Calu3 (cell line): Measurements from ENCODE around the gene ATOH8. TPM values are rescaled to one million over a fixed set of nuclear protein-coding genes. Genes with fewer than 3 reads are reported as not detected.

Experiments used
- BruUV-seq: library from RNA; stranded (reverse); fragments of 400-500 nt; replicated peaks from 2 replicates; lab custom pipeline; 2021; lab: Mats Ljungman, UMichigan
- CTCF ChIA-PET: fragments of 300-600 bp; sonication (Branson Sonifier 250); formaldehyde crosslinking; loops from one replicate; lab custom pipeline; 2022; ENCODE audit warnings: antibody characterized with exemption; lab: Charles Lee
- DNase-seq: peaks from one replicate; pipeline ENCODE4 v3.0.0; 2022
- H3K27ac Mint-ChIP-seq: one replicate; pipeline ENCODE4 v1.8.0; 2022; ENCODE audit warnings: mixed read lengths; ENCODE audit not compliant: unreplicated experiment
- H3K27me3 Mint-ChIP-seq: one replicate; pipeline ENCODE4 v1.8.0; 2022; ENCODE audit warnings: mixed read lengths; ENCODE audit not compliant: unreplicated experiment
- H3K36me3 Mint-ChIP-seq: one replicate; pipeline ENCODE4 v1.8.0; 2022; ENCODE audit warnings: mild to moderate bottlenecking, moderate library complexity, mixed read lengths; ENCODE audit not compliant: insufficient read depth, unreplicated experiment
- H3K4me1 Mint-ChIP-seq: one replicate; pipeline ENCODE4 v1.8.0; 2022; ENCODE audit warnings: mild to moderate bottlenecking, low read depth, mixed read lengths; ENCODE audit not compliant: unreplicated experiment
- H3K4me3 Mint-ChIP-seq: one replicate; pipeline ENCODE4 v1.8.0; 2022; ENCODE audit warnings: mild to moderate bottlenecking, low read depth, moderate library complexity, mixed read lengths; ENCODE audit not compliant: unreplicated experiment
- H3K9me3 Mint-ChIP-seq: one replicate; pipeline ENCODE4 v1.8.0; 2022; ENCODE audit warnings: low read depth, mixed read lengths; ENCODE audit not compliant: unreplicated experiment
- intact Hi-C: fragments of 100-400 bp; cut with micrococcal nuclease; formaldehyde crosslinking; loops from one replicate; pipeline ENCODE4 v1.10.0; 2022; ENCODE audit not compliant: unreplicated experiment
- total RNA-seq: library from RNA; stranded (reverse); gene quantifications from 2 replicates; pipeline ENCODE4 v1.2.3, GENCODE V29; 2022
- TF ChIP-seq, protein P1 (sequence below): fragments of 200-600 bp; IDR thresholded peaks from one replicate; pipeline ENCODE4 v1.8.0; 2022; ENCODE audit warnings: antibody characterized with exemption; ENCODE audit not compliant: unreplicated experiment

ATOH8 gene
- total RNA-seq, 1 experiment from 2014 or later: 0.19 TPM

DNA sequence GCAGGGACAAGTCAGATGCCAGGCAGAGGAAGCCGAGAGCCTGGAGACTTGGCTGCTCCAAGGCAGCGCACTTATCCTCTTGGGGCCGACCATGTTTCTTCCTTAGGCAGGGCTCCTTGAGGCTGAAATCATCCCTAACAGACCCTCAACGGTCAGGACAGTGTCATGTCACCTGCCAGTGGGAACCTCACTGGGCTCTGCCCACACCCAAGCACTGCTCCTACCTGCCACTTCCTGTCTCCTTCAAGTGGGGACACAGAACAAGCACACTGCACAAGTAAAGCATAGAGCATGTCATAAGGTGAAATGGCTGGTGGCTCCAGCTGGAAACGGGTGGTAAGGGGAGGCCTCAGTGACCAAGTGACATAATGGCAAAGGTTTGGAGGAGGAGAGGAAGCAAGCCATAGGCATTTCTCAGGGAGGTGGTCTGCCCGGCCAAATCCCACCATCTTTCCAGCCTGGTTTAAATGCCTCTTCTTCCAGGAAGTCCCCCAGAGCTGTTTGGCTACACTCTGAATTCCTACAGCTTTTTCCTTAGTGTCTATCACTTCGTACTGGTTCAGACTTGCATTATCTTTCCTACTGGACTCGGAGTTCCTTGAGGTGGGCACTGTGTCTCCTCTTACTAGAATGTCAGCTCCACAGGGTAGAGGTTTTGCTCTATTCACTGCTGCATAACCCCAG lies 7.3 kb upstream of the ATOH8 start:
- Mint-ChIP-seq H3K4me3 (no peak overlapping the region), H3K9me3 (no peaks in the 10 kb centered on the region), H3K4me1 (peaks cover 36% of the 10 kb centered on the region), H3K36me3 (peaks cover 14% of the 10 kb centered on the region), H3K27ac (no peak overlapping the region), H3K27me3 (peaks cover 28% of the 10 kb centered on the region)
- TF ChIP-seq, protein P1, sequence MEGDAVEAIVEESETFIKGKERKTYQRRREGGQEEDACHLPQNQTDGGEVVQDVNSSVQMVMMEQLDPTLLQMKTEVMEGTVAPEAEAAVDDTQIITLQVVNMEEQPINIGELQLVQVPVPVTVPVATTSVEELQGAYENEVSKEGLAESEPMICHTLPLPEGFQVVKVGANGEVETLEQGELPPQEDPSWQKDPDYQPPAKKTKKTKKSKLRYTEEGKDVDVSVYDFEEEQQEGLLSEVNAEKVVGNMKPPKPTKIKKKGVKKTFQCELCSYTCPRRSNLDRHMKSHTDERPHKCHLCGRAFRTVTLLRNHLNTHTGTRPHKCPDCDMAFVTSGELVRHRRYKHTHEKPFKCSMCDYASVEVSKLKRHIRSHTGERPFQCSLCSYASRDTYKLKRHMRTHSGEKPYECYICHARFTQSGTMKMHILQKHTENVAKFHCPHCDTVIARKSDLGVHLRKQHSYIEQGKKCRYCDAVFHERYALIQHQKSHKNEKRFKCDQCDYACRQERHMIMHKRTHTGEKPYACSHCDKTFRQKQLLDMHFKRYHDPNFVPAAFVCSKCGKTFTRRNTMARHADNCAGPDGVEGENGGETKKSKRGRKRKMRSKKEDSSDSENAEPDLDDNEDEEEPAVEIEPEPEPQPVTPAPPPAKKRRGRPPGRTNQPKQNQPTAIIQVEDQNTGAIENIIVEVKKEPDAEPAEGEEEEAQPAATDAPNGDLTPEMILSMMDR: no peak
- no TSS peak for BruUV-seq
- intact Hi-C loops: no loop called here
- DNase-seq: no peak
- CTCF ChIA-PET: interaction anchor here (0.5 to 0.7 kb wide), 2 partner anchors 27 to 156 kb away, joined by 3 to 8 read pairs; no protein-coding TSS in a partner anchor

DNA sequence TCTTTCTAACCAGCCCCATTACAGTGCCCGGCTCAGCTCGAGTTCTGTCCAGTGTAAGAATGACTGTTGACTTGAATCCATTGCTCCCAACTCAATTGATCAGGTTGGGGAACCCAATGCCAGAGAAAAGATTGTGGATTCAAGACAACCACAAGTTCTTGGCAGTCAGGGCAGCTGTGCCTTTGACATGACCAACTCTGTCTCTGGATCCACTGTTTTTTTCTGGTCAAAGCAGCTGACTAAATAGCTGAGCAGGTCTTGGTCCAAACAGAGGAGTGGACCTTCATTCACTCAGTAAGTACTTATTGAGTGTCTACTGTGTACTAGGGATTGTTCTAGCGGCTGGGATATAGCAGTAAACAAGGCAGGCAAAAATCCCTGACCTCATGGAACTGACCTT lies 6.3 kb upstream of the ATOH8 start:
- H3K4me1 Mint-ChIP-seq: peaks cover 26% of the 10 kb centered on the region
- no TSS peak for BruUV-seq
- TF ChIP-seq, protein P1: no peak

DNA sequence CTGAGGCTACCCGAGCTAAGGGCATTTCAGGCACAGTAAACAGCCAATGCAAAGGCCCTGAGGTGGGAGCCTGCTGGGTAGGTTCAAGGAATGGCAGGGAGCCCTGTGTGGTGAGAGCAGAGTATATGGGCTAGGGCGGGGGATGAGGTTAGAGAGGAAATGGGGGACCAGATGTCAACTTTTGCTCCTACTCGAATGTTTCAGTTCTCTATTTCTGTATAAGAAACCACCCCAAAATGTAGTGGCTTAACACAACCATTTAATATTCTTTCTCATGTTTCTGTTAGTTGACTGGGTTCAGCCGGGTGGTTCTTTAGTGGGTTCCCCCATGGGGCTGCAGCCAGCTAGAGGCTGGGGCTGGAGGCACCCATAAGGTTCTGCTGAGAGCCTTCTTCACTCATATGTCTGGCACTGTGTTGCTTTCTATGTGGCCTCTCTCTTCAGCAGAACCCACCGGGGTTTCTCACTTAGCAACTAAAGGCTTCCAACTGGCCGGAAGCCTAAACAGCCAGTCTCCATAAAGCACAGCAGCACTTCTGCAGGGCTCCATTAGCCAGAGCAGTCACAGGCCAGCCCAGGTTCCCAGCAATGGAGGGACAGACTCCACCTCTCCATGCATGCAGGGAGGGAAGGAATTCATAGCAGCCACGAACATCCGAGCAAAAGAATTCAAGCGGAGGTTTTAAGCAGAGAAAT lies 5.6 kb upstream of the ATOH8 start:
- no peaks in the 10 kb centered on the region for H3K36me3 Mint-ChIP-seq
- no peak overlapping the region for H3K4me3 Mint-ChIP-seq
- CTCF ChIA-PET: interaction anchor here (2.7 kb wide), 1 partner anchor 24 kb away, joined by 8 read pairs; no protein-coding TSS in a partner anchor
- TF ChIP-seq, protein P1: no peak
- BruUV-seq: no TSS peak
- no peak overlapping the region for H3K27ac Mint-ChIP-seq
- intact Hi-C loops: no loop called here
- H3K9me3 Mint-ChIP-seq: no peaks in the 10 kb centered on the region
- no peak for DNase-seq
- H3K4me1 Mint-ChIP-seq: peaks cover 19% of the 10 kb centered on the region
- H3K27me3 Mint-ChIP-seq: peaks cover 45% of the 10 kb centered on the region

More for the DNA sequence above, 6.3 kb upstream of the ATOH8 start:
- intact Hi-C loops: no loop called here
- Mint-ChIP-seq H3K27me3 (peaks cover 37% of the 10 kb centered on the region), H3K4me3 (no peak overlapping the region), H3K36me3 (peaks cover 5% of the 10 kb centered on the region), H3K27ac (no peak overlapping the region), H3K9me3 (no peaks in the 10 kb centered on the region)
- CTCF ChIA-PET: no interaction called here
- no peak for DNase-seq

DNA sequence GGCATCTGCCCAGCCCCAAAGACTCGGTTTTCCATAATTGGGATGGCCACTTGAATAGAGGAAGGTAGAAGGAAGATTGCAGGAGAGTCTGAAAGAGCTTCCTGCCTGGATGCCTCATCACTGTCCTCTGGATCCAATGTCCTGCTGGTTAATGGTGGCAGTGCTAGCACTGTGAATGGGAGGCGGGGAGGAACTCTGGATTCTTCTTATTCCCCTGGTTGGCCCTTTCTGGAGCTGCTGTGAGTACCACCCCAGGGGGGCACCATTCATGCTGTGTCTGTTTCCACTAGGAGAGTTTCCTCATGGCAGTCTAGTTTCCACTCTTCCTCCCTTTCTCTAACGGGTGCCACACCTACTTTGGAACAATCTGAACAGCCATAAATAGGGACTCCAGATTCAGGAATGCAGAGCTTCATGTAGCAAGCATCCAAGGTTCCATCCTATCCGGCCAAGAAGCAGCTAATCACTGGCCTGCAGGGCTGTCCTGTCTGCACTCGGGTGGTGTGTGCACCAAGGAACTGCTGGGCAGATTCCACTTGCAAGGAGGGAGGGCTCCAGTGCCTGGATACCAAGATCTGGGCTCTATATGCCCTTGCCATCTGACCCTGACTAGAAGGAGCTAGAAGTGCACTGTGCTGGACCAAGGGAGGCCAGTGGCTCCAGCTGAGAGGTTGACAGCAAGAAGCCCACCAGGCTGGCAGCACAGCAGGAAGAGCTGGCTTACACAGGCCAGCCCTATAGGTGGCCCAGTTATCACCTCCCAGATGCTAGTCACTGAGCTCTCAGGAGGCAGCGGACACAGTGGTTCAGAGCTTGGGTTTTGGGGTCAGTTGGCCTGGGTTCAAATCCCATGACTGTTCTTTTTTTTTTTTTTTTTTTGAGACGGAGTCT lies 4.6 kb upstream of the ATOH8 start:
- Mint-ChIP-seq H3K36me3 (no peaks in the 10 kb centered on the region), H3K4me3 (no peak overlapping the region), H3K9me3 (no peaks in the 10 kb centered on the region), H3K27me3 (peaks cover 54% of the 10 kb centered on the region), H3K4me1 (peaks cover 8% of the 10 kb centered on the region), H3K27ac (no peak overlapping the region)
- no TSS peak for BruUV-seq
- intact Hi-C loops: no loop called here
- TF ChIP-seq, protein P1: no peak
- DNase-seq: no peak
- CTCF ChIA-PET: interaction anchor here (1.0 to 2.7 kb wide), 3 partner anchors 12 to 65 kb away, joined by 3 to 8 read pairs (median 7); no protein-coding TSS in a partner anchor
